ENCODE results near the gene WDR7.
A peak's percentile ranks its signal among the peaks of the same experiment; 100 is the strongest.

Gene WDR7

GRCh38 chr18:57052173-57052572 lies 401.0 kb downstream of the WDR7 start:
- peak; percentile 17; the same call in 1 of the 2 replicates for TF ChIP-seq RAD21 (IDR thresholded peaks at IDR 0.05; ENCODE audit: low read depth)
- TF ChIP-seq, protein P1, sequence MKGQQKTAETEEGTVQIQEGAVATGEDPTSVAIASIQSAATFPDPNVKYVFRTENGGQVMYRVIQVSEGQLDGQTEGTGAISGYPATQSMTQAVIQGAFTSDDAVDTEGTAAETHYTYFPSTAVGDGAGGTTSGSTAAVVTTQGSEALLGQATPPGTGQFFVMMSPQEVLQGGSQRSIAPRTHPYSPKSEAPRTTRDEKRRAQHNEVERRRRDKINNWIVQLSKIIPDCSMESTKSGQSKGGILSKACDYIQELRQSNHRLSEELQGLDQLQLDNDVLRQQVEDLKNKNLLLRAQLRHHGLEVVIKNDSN (IDR thresholded peaks at IDR 0.05) = no peak

- TF ChIP-seq ZBTB7A (IDR thresholded peaks at IDR 0.05; ENCODE audit: low read depth) = no peak
- no peak for TF ChIP-seq REST (IDR thresholded peaks at IDR 0.05; ENCODE audit: low read depth)
- no peak for TF ChIP-seq CREB1 (IDR thresholded peaks at IDR 0.05; ENCODE audit: low read depth)
- TF ChIP-seq RAD21 (IDR thresholded peaks at IDR 0.05; ENCODE audit: low read depth) = no peak
- no peak for TF ChIP-seq TEAD4 (IDR thresholded peaks at IDR 0.05)
- no peak for TF ChIP-seq TAF1 (IDR thresholded peaks at IDR 0.05; ENCODE audit: low read depth)
- no peak for TF ChIP-seq EGR1 (IDR thresholded peaks at IDR 0.05)
- no peak for TF ChIP-seq FOXM1 (IDR thresholded peaks at IDR 0.05; ENCODE audit: borderline replicate concordance, low read depth)
- TF ChIP-seq, protein P1 (IDR thresholded peaks at IDR 0.05) = no peak
- no peak for TF ChIP-seq YY1 (IDR thresholded peaks at IDR 0.05; ENCODE audit: low read depth)
- no peak for TF ChIP-seq EP300 (IDR thresholded peaks at IDR 0.05; ENCODE audit: borderline replicate concordance)
- no peak for TF ChIP-seq MAX (IDR thresholded peaks at IDR 0.05)
- TF ChIP-seq TCF12 (IDR thresholded peaks at IDR 0.05; ENCODE audit: low read depth) = no peak
- no peak for TF ChIP-seq NFIC (IDR thresholded peaks at IDR 0.05)
- TF ChIP-seq CEBPB (IDR thresholded peaks at IDR 0.05) = no peak
Measured at GRCh38 chr18:57052759-57053158, 401.6 kb downstream of the WDR7 start.

- TF ChIP-seq NFIC (IDR thresholded peaks at IDR 0.05) (no peak), YY1 (IDR thresholded peaks at IDR 0.05; ENCODE audit: low read depth) (no peak), CREB1 (IDR thresholded peaks at IDR 0.05; ENCODE audit: low read depth) (no peak), EGR1 (IDR thresholded peaks at IDR 0.05) (no peak), CEBPB (IDR thresholded peaks at IDR 0.05) (no peak), REST (IDR thresholded peaks at IDR 0.05; ENCODE audit: low read depth) (no peak), EP300 (IDR thresholded peaks at IDR 0.05; ENCODE audit: borderline replicate concordance) (no peak)
- TF ChIP-seq, protein P1 (IDR thresholded peaks at IDR 0.05) = no peak
Measured at GRCh38 chr18:57054891-57055290, 403.7 kb downstream of the WDR7 start.

- TF ChIP-seq TCF12 (IDR thresholded peaks at IDR 0.05; ENCODE audit: low read depth) (no peak), MAX (IDR thresholded peaks at IDR 0.05) (no peak), FOXM1 (IDR thresholded peaks at IDR 0.05; ENCODE audit: borderline replicate concordance, low read depth) (no peak), YY1 (IDR thresholded peaks at IDR 0.05; ENCODE audit: low read depth) (no peak), EP300 (IDR thresholded peaks at IDR 0.05; ENCODE audit: borderline replicate concordance) (no peak), ZBTB7A (IDR thresholded peaks at IDR 0.05; ENCODE audit: low read depth) (no peak), RAD21 (IDR thresholded peaks at IDR 0.05; ENCODE audit: low read depth) (no peak), TEAD4 (IDR thresholded peaks at IDR 0.05) (no peak), NFIC (IDR thresholded peaks at IDR 0.05) (no peak), CEBPB (IDR thresholded peaks at IDR 0.05) (no peak), TAF1 (IDR thresholded peaks at IDR 0.05; ENCODE audit: low read depth) (no peak), CREB1 (IDR thresholded peaks at IDR 0.05; ENCODE audit: low read depth) (no peak), EGR1 (IDR thresholded peaks at IDR 0.05) (no peak), REST (IDR thresholded peaks at IDR 0.05; ENCODE audit: low read depth) (no peak)
- TF ChIP-seq, protein P1 (IDR thresholded peaks at IDR 0.05) = no peak
Measured at GRCh38 chr18:57057890-57058289, 406.7 kb downstream of the WDR7 start.
